Measurements from ENCODE around the gene DENND4B.

GRCh38 chr1:153899509-153899908 is 47.0 kb downstream of the DENND4B start:
- TF ChIP-seq CTCF (IDR thresholded peaks at IDR 0.05) (no peak), POLR2A (IDR thresholded peaks at IDR 0.05) (no peak)

Measured in right lobe of liver (tissue), 4 donors.